ENCODE data around the gene RAMP3. TPM values are rescaled to one million over a fixed set of nuclear protein-coding genes. Genes with fewer than 3 reads are reported as not detected.
"Not testable (repeated sequence)": the region's sequence is repeated elsewhere in the genome, so short reads cannot be mapped to it uniquely, and the experiment has no call there.

RAMP3 gene
- polyA plus RNA-seq, 1 donor from 2014 or later = not detected

- peaks cover 4% of the 10 kb centered on the region for H3K27me3 Mint-ChIP-seq
- no peak overlapping the region for H3K4me3 Mint-ChIP-seq
- H3K36me3 Mint-ChIP-seq = peaks cover 2% of the 10 kb centered on the region
- peaks cover 0 to under 1% (median 0%) of the 10 kb centered on the region in 3 donors for H3K9me3 Mint-ChIP-seq
- peaks cover under 1 to 6% (median 1%) of the 10 kb centered on the region in 3 donors for H3K4me1 Mint-ChIP-seq
- H3K27ac Mint-ChIP-seq = no peak overlapping the region
Measured at GRCh38 chr7:45145881-45146280, 11.7 kb upstream of the RAMP3 start.

- Mint-ChIP-seq H3K9me3 (no peaks in the 10 kb centered on the region), H3K27ac (no peak overlapping the region), H3K36me3 (peaks cover 2% of the 10 kb centered on the region), H3K4me1 (peaks cover 0 to 2% (median 0%) of the 10 kb centered on the region in 3 donors), H3K4me3 (no peak overlapping the region), H3K27me3 (peaks cover 4% of the 10 kb centered on the region)
Measured at GRCh38 chr7:45146531-45147379, 10.8 kb upstream of the RAMP3 start.

- Mint-ChIP-seq H3K4me1 (peaks cover 0 to 2% (median 0%) of the 10 kb centered on the region in 3 donors), H3K4me3 (no peak overlapping the region), H3K36me3 (peaks cover 2% of the 10 kb centered on the region), H3K9me3 (no peaks in the 10 kb centered on the region), H3K27ac (no peak overlapping the region), H3K27me3 (peaks cover 4% of the 10 kb centered on the region)
Measured at GRCh38 chr7:45147858-45148652, 9.5 kb upstream of the RAMP3 start.

GRCh38 chr7:45148653-45148973 lies 9.0 kb upstream of the RAMP3 start:
- Mint-ChIP-seq H3K4me3 (no peak overlapping the region), H3K9me3 (no peaks in the 10 kb centered on the region), H3K36me3 (peaks cover 2% of the 10 kb centered on the region), H3K27me3 (peaks cover 4% of the 10 kb centered on the region), H3K4me1 (peaks cover 0 to 2% (median 0%) of the 10 kb centered on the region in 3 donors), H3K27ac (no peak overlapping the region)

- H3K36me3 Mint-ChIP-seq = peaks cover 2% of the 10 kb centered on the region
- peak overlapping the region in 1 of 4 donors; percentile 62 for H3K4me3 Mint-ChIP-seq
- H3K9me3 Mint-ChIP-seq = no peaks in the 10 kb centered on the region
- H3K27ac Mint-ChIP-seq = peak overlapping the region in 1 of 3 donors; percentile 76
- peaks cover 0 to 3% (median 2%) of the 10 kb centered on the region in 3 donors for H3K4me1 Mint-ChIP-seq
- H3K27me3 Mint-ChIP-seq = peaks cover 6% of the 10 kb centered on the region
Measured at GRCh38 chr7:45149606-45150005, 8.0 kb upstream of the RAMP3 start.

- peaks cover 0 to 6% (median 2%) of the 10 kb centered on the region in 3 donors for H3K4me1 Mint-ChIP-seq
- H3K4me3 Mint-ChIP-seq = no peak overlapping the region
- H3K27ac Mint-ChIP-seq = peak overlapping the region in 1 of 3 donors; percentile 67
- no peaks in the 10 kb centered on the region for H3K9me3 Mint-ChIP-seq
- H3K27me3 Mint-ChIP-seq = peaks cover 6% of the 10 kb centered on the region
- H3K36me3 Mint-ChIP-seq = peaks cover 2% of the 10 kb centered on the region
Measured at GRCh38 chr7:45150199-45150598, 7.4 kb upstream of the RAMP3 start.

GRCh38 chr7:45151131-45151684 lies 6.4 kb upstream of the RAMP3 start:
- H3K4me3 Mint-ChIP-seq = no peak overlapping the region
- H3K36me3 Mint-ChIP-seq = peaks cover 2% of the 10 kb centered on the region
- peaks cover 0 to 6% (median 2%) of the 10 kb centered on the region in 3 donors for H3K4me1 Mint-ChIP-seq
- H3K9me3 Mint-ChIP-seq = no peaks in the 10 kb centered on the region
- no peak overlapping the region for H3K27ac Mint-ChIP-seq
- H3K27me3 Mint-ChIP-seq = peaks cover 9% of the 10 kb centered on the region

- Mint-ChIP-seq H3K27me3 (peaks cover 13% of the 10 kb centered on the region), H3K4me3 (no peak overlapping the region), H3K27ac (no peak overlapping the region), H3K4me1 (peaks cover 0 to 6% (median 2%) of the 10 kb centered on the region in 3 donors), H3K36me3 (peaks cover 2% of the 10 kb centered on the region), H3K9me3 (no peaks in the 10 kb centered on the region)
Measured at GRCh38 chr7:45151967-45152366, 5.6 kb upstream of the RAMP3 start.

- Mint-ChIP-seq H3K27me3 (peaks cover 19% of the 10 kb centered on the region), H3K9me3 (no peaks in the 10 kb centered on the region), H3K4me3 (no peak overlapping the region), H3K4me1 (peaks cover 0 to 6% (median 5%) of the 10 kb centered on the region in 3 donors), H3K27ac (no peak overlapping the region), H3K36me3 (peaks cover 2% of the 10 kb centered on the region)
Measured at GRCh38 chr7:45153233-45153632, 4.4 kb upstream of the RAMP3 start.

- not testable (repeated sequence) for H3K4me1 Mint-ChIP-seq, H3K4me3 Mint-ChIP-seq, H3K9me3 Mint-ChIP-seq, H3K36me3 Mint-ChIP-seq, H3K27ac Mint-ChIP-seq
- H3K27me3 Mint-ChIP-seq = peaks cover 23% of the 10 kb centered on the region
Measured at GRCh38 chr7:45153861-45154260, 3.7 kb upstream of the RAMP3 start.

- Mint-ChIP-seq H3K4me3 (no peak overlapping the region), H3K27me3 (peaks cover 24% of the 10 kb centered on the region), H3K27ac (peak overlapping the region in 1 of 3 donors; percentile 53), H3K36me3 (no peaks in the 10 kb centered on the region), H3K9me3 (no peaks in the 10 kb centered on the region), H3K4me1 (peaks cover 3 to 7% (median 6%) of the 10 kb centered on the region in 3 donors)
Measured at GRCh38 chr7:45155357-45155900, 2.2 kb upstream of the RAMP3 start.

- Mint-ChIP-seq H3K27me3 (peaks cover 24% of the 10 kb centered on the region), H3K27ac (no peak overlapping the region), H3K36me3 (no peaks in the 10 kb centered on the region), H3K4me3 (no peak overlapping the region), H3K9me3 (no peaks in the 10 kb centered on the region), H3K4me1 (peaks cover 5 to 12% (median 8%) of the 10 kb centered on the region in 3 donors)
Measured at GRCh38 chr7:45155941-45156340, 1.6 kb upstream of the RAMP3 start.

GRCh38 chr7:45156516-45157272 lies 897 bp upstream of the RAMP3 start:
- Mint-ChIP-seq H3K4me3 (peak overlapping the region in 1 of 4 donors; percentile 66), H3K27me3 (peaks cover 27% of the 10 kb centered on the region), H3K27ac (no peak overlapping the region), H3K36me3 (no peaks in the 10 kb centered on the region), H3K9me3 (no peaks in the 10 kb centered on the region), H3K4me1 (peaks cover 5 to 14% (median 10%) of the 10 kb centered on the region in 3 donors)

- Mint-ChIP-seq H3K27me3 (peaks cover 27% of the 10 kb centered on the region), H3K9me3 (no peaks in the 10 kb centered on the region), H3K36me3 (no peaks in the 10 kb centered on the region), H3K27ac (no peak overlapping the region), H3K4me3 (peak overlapping the region in 1 of 4 donors; percentile 66), H3K4me1 (peaks cover 5 to 14% (median 10%) of the 10 kb centered on the region in 3 donors)
Measured at GRCh38 chr7:45157286-45157652, 322 bp upstream of the RAMP3 start.
